GOT3 (cell line): ENCODE data around the gene FPR1.

Experiments
- DNase-seq: peaks from one replicate; lab custom pipeline; 2025; ENCODE audit warnings: mixed read lengths; lab: John Stamatoyannopoulos, UW

The FPR1 gene, protein sequence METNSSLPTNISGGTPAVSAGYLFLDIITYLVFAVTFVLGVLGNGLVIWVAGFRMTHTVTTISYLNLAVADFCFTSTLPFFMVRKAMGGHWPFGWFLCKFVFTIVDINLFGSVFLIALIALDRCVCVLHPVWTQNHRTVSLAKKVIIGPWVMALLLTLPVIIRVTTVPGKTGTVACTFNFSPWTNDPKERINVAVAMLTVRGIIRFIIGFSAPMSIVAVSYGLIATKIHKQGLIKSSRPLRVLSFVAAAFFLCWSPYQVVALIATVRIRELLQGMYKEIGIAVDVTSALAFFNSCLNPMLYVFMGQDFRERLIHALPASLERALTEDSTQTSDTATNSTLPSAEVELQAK

DNA sequence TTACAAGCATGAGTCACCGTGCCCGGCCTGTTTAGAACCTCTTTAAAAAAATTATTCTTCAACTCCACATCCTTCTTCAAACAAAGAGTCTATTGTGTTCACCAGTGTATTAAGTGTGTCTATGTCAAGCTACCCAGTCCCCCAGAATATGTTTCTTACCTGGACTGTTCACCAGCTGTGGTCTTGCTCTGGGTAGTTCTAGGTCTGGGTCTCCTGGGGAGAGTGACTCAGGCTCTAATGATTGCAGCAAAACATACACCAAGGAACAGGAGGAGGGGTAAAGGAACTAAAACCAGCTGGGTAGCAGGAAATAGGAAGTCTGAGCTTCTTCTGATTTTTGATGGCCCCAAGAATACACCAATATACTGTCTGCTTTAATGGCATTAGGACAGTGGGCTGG, at the start of gene FPR1:
Gene FPR1 (minus strand): TSS at position 224 of the 400 bp plus-strand sequence. CDS start 4,884 bp downstream, outside the sequence.
- no peak for DNase-seq

DNA sequence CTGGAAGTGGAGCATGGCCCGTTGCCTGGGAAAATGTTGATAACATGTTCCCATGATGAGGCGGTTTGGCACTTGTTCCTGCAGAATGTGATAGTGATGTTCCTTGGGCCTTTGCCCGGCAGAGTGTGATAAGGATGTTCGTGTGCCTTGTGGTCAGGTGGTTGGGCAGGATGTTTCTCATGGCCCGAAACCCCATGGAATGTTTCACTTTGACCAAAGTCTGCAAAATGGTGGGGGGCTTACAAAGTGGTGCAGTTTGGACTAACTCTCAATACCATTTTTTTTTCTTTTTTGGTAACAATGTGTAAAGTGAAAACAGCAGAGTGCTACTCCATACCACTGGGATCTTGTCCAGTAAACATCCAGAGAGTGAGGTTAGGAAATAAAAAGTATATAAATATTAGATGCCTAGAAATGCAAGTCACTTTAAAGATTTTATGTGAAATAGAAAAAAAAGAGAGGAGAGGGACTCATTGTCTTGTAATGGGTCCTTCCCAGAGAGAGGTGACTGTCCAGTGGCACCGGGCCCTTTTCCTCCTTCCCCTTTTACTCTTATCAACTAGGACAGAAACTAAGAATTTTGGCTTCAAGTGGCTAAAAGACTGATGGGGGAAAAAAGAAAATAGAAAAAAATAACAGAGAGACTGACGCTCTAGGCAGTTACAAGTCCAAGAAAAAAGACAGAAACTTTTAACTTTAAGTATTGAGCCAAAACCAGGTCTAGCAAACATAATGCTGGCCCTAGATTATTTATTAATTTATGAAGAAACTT, 49.0 kb upstream of the FPR1 start:
- no peak for DNase-seq

DNA sequence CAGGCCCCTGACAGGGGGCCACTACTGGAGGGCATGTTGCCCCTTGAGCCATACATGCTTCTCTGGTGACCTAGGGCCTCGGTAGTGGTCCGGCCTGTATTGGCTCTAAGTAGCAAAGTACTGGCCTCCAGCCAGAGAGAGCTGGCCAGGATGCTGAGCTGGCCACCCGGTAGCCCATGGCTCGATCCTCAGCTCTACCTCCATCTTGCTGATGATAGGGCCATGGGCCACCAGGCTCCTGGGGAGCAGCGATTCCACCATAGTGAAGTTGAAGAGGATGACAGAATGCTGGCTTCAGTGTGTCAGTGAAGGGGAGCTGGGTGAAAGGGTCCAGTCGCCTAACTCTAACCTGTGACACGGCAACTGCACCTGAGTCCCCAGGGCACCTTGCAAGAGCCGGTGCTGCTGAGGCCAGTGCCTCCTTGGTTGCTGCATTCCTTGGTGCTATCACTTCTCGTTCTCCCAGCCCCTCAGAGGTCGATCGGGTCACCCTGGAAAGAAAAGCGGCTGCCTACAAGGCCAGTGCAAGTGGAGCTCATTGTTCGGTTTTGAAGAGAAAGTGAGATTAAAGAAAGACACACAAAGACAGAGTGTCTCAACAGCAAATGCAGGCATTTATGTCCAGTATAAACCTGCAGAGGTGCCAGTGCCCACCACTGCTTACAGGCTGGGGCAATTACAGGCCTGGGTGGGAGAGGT, 48.2 kb upstream of the FPR1 start:
- DNase-seq, result no peak

DNA sequence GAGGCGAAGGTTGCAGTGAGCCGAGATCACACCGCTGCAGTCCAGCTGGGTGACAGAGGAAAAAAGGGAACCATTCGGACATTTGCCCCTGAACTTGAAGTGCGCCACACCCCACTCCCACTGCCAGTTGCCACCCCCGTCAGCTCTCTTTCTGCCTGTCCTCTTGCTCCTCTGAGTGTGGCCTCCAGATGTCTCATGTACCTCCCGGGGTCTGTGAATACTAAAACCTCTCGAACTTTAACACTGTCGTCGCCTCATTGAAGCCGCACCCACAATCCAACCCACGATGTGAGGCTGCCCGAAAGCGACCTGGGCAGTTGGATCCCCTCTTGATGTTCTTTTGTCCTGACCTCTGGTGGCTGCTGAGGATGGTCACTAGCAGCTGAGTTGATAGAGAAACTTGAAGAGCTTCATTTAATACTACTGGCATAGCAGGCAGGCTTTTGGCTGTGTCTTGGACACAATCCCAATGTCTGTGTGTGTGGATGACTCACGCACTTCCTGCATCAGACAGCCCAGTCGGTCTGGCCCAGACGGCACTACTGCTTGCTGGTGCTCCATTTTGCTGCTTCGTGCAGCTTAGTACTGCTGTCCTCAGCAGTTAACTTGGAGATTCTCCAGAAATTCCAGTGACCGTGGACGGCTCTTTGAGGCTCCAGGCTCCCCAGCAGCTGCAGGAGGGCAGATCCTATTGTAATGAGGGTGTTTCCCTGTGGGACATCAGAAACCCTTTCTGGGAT, 47.5 kb upstream of the FPR1 start:
- DNase-seq, result peak; percentile 56

DNA sequence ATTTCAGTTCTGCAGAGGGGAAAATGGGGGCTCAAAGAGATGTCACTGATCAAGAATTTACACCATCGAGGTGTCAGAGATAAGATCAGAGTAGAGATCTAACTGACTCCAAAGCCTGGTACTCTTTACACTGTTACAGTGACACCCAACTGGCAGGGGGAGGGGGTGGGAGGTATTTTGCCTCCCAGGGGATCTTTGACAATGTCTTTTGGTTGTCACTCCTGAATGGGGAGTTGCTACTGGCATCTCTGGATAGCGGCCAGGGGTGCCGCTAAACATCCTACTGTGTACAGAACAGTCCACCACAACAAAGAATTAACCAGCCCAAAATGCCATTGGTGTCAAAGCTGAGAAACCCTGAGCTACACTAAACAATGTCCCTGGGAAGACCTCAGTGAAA, 46.4 kb upstream of the FPR1 start:
- no peak for DNase-seq

DNA sequence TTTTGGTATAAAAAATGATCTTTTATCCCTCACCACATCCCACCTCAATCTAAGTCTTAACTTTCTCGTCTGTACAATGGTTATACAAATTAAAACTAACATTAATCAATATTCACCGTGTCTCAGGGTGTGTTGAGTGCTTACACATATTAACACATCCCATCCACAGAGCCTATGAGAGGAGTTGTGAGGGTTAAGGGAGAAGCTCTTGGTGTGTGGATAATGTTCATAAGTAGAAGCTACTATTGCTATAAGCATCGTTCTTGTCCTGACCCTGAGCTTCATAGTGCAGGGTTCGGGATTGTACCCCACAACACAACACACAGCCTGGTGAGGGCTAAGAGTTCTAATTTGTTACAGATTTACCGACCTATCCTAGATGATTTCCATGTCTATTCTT, 45.8 kb upstream of the FPR1 start:
- no peak for DNase-seq

DNA sequence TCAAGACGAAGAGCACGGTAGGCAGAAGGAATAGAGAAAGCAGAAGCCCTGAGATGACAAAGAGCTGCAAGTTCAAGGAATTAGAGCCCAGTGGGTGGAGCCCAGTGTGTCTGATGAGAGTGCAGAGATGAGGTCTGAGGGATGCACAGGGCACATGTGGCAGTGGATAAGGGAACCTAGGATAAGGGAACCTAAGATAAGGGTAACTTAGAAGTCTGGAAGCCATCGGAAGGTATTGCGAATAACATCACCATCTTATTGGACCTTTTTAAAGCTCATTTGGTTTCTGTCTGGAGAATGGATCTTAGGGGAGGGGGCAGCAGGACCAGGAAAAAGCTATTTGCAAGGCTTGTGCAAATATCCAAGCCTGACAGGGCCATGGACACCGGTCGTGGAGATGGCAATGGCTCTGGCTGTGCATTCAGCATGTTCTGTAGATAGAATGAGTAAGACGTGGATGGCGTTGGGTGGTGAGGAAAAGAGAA, 44.6 kb upstream of the FPR1 start:
- DNase-seq, result no peak

DNA sequence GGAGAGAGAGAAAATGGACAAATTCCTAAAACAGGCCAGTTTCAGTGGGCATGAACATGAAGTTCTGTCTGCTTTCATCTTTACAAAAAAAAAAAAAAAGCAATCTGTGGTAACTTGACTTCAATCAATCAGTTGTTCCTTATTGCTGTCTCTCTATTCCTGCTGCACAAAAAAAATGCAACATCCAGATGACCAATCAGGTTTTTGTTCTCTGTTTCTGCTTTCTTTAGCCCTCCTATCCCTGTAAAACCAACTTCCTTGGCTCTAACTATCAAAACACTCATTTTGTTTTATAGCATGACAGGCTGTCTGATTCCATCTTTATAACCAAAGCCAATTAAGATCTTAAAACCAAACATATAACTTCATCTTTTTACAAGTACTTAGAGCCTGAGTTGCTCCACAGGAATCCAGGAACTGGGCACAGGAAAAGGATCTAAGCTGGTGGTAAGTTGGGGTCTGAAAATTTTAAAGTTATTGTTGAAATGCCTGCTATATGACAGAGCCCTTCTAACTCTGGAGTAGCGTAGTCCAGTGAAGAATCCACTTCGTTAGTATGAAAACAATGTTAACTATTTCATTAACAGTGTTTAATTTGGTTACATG, 43.3 kb upstream of the FPR1 start, which contains the start of gene FPR3:
Gene FPR3 (plus strand): TSS at position 273 of the 606 bp plus-strand sequence. CDS start 28,592 bp downstream, outside the sequence.
- no peak for DNase-seq

DNA sequence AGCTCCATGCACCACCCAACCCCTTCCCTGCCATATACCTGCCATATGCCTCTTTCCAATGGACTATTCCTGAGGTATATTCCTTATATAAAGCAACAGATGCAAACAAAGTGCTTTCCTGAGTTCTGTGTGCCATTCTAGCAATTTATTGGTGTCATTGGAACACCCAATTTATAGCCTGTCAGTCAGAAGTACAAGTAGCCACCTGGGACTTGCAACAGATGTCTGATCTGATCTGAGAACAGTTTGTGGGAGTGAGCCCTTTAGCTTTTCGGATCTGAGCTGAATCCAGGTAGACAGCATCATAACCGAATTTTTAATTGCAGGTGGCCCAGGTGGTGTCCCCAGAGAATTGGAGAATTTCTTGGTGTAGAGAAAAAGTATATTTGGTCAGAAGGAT, 42.3 kb upstream of the FPR1 start:
- DNase-seq, result no peak

DNA sequence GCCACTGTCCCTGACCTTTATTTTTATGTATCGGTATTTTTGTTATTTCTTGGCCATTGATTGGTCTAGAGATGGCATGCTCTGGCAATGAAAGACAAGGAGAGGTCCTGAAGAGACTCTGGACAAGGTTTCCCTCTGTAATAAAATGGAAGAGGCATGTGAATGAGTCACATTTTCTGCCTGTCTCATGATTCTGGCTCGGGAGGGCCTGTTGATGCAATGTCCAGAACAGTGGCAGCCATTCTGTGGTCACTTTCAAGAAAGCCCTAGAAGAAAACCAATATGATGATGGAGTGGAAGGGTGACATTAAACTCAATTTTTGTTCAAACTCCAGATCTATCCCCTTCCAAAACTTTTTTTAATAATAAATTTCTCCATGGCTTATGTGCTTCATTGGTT, 41.3 kb upstream of the FPR1 start:
- no peak for DNase-seq

DNA sequence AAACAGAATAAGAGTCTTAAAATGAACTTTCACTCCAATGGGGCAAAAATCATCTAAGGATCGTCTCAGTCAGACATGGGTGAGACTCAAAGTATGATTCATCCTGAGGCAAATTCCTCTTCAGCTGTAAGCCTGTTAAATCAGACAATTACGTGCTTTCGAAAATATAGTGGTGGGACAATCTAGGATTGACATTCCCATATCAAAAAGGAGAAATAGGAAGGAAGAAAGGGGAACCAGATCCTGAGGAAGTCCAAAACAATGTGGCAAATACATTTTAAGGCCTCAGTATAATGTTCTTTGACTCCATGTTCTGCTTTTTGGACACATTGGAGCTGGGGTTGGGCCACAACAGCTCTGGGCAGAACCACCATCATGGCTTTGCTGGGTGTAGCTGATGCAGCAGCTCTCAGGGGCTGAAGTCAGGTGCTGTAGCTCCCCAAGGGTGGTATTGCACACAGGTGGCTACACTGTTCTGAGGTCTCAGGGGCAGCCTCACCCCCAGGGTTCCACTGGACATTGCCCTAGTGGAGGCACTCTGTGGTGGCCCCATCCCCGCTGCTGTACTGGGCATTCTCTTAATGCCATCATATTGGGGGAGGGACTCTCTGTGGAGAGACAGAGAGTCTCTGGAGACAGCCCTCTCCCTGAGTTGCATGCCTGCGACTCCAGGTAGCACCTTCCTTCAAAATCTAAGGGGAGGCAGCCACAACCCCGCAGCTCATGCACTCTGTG, 37.5 kb upstream of the FPR1 start:
- no peak for DNase-seq

DNA sequence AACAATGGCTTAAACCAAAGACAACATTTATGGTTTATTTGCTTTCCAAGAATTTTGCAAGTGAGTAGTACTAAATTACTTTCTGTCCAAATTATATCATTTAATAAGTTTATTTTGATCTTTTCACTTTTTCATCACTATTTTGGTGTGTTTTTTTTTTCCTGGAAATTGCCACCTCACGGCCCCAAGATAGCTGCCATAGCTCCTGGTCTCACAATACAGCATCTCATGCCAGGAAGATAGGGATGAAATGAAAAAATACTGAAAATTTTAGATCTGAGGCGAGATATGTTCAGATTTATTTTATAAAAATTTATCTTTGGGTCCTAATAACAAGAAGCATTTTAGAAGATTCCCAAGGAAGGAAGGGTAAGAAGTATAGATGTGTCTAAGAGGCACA, 36.4 kb upstream of the FPR1 start:
- no peak for DNase-seq

DNA sequence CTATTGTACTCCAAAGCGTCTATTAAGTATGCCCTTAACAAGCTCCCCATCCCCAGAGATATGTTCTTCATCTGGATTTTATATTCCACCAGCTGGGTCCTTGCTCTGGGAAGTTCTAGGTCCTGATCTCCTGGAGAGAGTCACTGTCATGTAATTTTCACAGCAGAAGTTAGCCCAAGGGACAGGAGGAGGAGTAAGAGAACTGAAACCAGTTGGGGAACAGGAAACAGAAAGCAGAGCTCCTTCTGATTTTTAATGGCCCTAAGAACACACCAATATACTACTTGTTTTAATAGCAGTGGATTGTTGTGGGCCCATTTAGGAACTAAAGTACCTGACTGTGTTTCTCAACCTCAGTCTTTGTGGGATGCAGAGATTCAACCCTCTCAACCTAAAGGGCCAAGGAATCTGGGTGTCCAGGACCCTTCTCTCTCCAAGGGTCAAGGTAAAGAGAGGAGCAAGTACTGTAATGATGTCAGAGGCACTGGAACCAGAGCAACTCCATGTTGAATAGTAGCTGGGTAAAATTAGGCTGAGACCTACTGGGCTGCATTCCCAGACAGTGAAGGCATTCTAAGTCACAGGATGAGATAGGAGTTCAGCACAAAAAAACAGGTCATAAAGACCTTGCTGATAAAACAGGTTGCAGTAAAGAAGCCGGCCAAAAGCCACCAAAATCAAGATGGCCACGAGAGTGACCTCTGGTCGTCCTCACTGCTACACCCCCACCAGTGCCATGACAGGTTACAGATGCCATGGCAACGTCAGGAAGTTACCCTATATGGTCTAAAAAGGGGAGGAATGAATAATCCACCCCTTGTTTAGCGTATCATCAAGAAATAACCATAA, 35.2 kb upstream of the FPR1 start:
- DNase-seq, result no peak

DNA sequence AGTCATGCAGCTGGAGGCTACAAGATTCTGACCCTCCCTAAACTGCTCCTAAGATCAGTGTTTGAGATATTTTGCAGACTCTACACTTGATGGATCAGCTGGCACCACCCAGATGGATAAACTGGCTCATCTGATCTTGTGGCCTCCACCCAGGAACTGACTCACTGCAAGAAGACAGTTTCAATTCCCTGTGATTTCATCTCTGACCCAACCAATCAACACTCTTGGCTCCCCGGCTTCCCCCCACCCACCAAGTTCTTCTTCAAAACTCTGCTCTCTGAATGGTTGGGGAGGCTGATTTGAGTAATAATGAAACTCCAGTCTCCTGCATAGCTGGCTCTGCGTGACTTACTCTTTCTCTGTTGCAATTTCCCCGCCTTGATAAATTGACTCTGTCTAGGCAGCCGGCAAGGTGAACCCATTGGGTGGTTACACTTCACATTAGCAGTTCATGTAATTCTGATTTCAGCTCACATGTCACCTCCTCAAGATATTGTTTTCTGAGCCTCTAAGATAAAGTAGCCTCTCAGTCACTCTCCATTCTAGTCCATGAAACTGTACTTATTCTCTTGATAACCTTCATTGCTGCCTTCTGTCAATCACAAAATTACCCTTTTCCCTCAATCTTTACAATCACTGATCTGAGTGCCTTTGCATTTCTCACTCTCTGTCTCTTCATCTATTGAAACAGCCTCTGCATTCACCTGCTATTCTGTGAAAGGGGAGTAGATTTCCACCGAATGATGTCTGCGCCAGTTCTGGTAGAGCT, 33.4 kb upstream of the FPR1 start:
- peak; percentile 49 for DNase-seq

DNA sequence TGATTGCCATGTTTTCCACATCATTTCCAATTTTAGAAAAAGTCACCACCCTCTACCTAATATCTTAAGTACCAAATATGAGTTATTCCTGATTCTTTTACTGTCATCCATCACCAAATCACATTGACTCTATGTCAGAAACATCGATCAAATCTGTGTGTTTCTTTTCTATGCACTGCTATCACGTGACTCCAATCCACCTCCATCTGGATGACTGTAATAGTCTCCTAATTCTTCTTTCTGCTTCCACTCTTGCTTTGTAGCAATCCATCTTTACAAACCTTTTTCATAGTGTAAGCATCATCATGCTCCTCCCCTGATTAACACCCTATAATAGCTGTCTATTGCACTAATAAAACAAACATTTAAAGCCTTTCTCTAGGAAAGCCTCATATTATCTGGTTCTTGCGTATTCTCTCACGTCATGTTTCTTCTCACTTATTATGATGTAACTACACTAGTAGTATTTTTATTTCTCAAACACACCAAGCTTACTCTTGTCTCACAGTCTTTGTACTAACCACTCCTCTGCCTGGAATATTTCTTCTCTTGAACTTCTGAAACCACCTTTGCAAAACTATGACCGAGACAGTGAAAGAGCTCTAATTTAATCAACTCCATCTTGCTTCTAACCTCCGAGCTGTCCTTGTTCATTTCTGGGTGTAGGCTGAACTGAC, 32.6 kb upstream of the FPR1 start:
- no peak for DNase-seq

DNA sequence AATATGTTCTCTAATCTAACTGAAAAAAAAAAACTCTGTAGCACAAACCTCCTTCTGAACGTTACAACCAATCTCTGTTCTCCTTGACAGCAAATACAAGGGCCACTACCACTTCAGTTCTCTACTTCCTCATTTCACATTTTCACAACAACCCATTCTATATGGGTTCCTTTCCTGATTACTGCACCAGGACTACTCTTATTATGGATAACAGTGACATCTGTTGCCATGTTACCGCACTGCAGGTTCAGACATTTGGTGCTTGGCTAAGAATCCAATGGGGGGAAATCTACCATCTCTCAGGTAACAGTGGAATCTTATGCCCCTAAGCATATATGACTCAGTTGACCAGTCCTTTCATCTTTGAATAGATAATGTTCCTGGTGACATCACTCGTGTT, 31.7 kb upstream of the FPR1 start:
- DNase-seq, result no peak

DNA sequence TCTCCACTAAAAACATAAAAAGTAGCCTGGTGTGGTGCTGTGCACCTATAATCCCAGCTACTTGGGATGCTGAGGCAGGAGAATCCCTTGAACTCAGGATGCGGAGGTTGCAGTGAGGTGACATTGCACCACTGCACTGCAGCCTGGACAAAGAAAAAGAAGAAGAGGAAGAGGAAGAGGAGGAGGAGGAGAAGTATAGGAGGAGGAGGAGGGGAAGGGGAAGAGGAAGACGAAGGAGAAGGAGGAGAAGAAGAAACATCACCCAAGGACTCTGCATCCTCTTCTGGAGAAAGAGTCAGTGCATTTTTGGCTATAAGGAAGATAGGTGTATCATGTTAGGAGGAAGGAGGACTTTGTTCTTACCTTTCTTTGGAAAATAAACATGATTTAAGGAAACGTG, 30.3 kb upstream of the FPR1 start:
- no peak for DNase-seq

DNA sequence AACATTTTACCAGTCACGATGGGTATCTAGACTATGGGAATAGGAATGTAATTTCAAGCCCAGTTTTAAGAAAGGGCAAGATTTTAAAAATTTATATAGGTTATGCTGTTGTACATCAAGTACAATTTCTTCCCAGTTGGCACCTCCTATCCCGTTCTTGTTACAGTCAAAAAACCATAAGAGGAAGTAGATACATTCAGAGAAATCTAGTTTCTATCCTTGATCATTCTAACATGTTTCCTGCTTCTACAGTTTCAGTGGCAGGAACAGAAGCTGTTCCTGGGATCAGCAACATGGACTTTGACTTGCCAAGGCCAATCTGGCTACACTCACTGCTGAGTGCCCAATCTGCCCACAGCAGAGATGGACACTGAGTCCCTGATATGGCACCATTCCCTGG, 28.6 kb upstream of the FPR1 start:
- DNase-seq, result no peak
